Mammary epithelial cell (primary cell): ENCODE data around the gene SLCO3A1.

Source experiments
- CTCF ChIP-seq, 2 donors: IDR thresholded peaks in 1 of 2; conservative IDR thresholded peaks in 1 of 2; 2 replicates each; pipeline ENCODE4 v1.5.1; 2011 to 2012; ENCODE audit warnings: inconsistent platforms in 2 of 2, low read length in 2 of 2, mild to moderate bottlenecking in 2 of 2, control low read depth in 1 of 2, low read depth in 1 of 2; ENCODE audit not compliant: insufficient read depth in 1 of 2; ENCODE audit errors: extremely low read depth in 1 of 2
- EZH2 ChIP-seq: IDR thresholded peaks from 2 replicates; pipeline ENCODE4 v1.6.1; 2012; ENCODE audit warnings: low read length, inconsistent platforms, borderline replicate concordance

- no peak for TF ChIP-seq CTCF (conservative IDR thresholded peaks at IDR 0.05 in 1 of 2, IDR thresholded peaks at IDR 0.05 in 1 of 2; ENCODE audit: extremely low read depth in 1 of 2, insufficient read depth in 1 of 2, low read depth in 1 of 2, low read length in 2 of 2)
- TF ChIP-seq EZH2: no peak
Measured at GRCh38 chr15:92178911-92179310, 325.4 kb downstream of the SLCO3A1 start.
